ENCODE results near the gene KDM4E. TPM values are rescaled to one million over a fixed set of nuclear protein-coding genes. Genes with fewer than 3 reads are reported as not detected.

KDM4E gene
- total and polyA plus RNA-seq, 10 of the 15 experiments (the other 5 are each of a cell fraction or from before 2014, with no cell fraction given), result not detected

GRCh38 chr11:95057959-95058358 lies 32.9 kb downstream of the KDM4E start:
- ChIA-PET POLR2A (interaction anchor here (4.1 kb wide), 1 partner anchor 9 kb away, joined by 14 read pairs; the partner anchor contains the start of gene SRSF8), SMC1A (ENCODE audit: uncharacterized antibody, unreplicated experiment) (interaction anchor here (0.6 to 3.6 kb wide), 3 partner anchors 10 to 38 kb away, joined by 3 to 32 read pairs (median 3); partner anchors contain the start of gene SRSF8), CTCF (no interaction called here), RAD21 (ENCODE audit: unreplicated experiment) (no interaction called here)
- no peak for DNase-seq (ENCODE audit: low read depth, low spot score)
- Histone ChIP-seq H3K27me3 (replicated peaks in 1 of 2; ENCODE audit: control insufficient read depth in 2 of 2, insufficient read depth in 2 of 2, low read length in 1 of 2) (no peaks in the 10 kb centered on the region; a peak in 1 of 4 replicates), H2AFZ (ENCODE audit: control insufficient read depth, low read depth, low read length) (no peak overlapping the region), H3K27ac (ENCODE audit: control insufficient read depth, insufficient read depth) (no peak overlapping the region), H3K9ac (ENCODE audit: control insufficient read depth, insufficient read depth, low read length) (no peak overlapping the region), H3K4me2 (ENCODE audit: control insufficient read depth, insufficient read depth) (no peak overlapping the region), H3K4me3 (no peak overlapping the region), H3K9me3 (replicated peaks; ENCODE audit: control insufficient read depth, insufficient read depth, low read length) (no peaks in the 10 kb centered on the region), H3K4me1 (ENCODE audit: control insufficient read depth, insufficient read depth, low read length) (peaks cover 5% of the 10 kb centered on the region; the same call in 1 of the 2 replicates), H3K79me2 (ENCODE audit: control insufficient read depth, insufficient read depth, low read length) (no peaks in the 10 kb centered on the region), H3K36me3 (ENCODE audit: control insufficient read depth in 2 of 2, insufficient read depth in 2 of 2, low read length in 1 of 2) (no peaks in the 10 kb centered on the region), H4K20me1 (ENCODE audit: control insufficient read depth, insufficient read depth) (no peaks in the 10 kb centered on the region)
- WGBS (ENCODE audit: insufficient coverage, insufficient replicate concordance, low lambda C conversion rate, missing lambda C conversion rate), result 81% methylated on average over 8 of the region's 8 CpGs
- ATAC-seq, result no peak
- TF ChIP-seq MEF2B (IDR thresholded peaks at IDR 0.05; ENCODE audit: partially characterized antibody, poor library complexity, severe bottlenecking) (no peak), MXI1 (IDR thresholded peaks at IDR 0.05; ENCODE audit: low read depth, low read length) (no peak), SREBF1 (IDR thresholded peaks at IDR 0.05; ENCODE audit: low read length) (no peak), CREM (IDR thresholded peaks at IDR 0.05; ENCODE audit: low read depth) (no peak), FOXM1 (IDR thresholded peaks at IDR 0.05; ENCODE audit: low read depth, low read length) (no peak), PML (IDR thresholded peaks at IDR 0.05; ENCODE audit: low read length) (no peak), ZZZ3 (IDR thresholded peaks at IDR 0.05; ENCODE audit: control insufficient read depth, insufficient read length, low read depth) (no peak), SMC3 (IDR thresholded peaks at IDR 0.05; ENCODE audit: borderline replicate concordance, low read length) (no peak), MTA2 (IDR thresholded peaks at IDR 0.05; ENCODE audit: low read depth) (no peak)
- FAIRE-seq, result no peak
- in situ Hi-C loops (cut with MboI) (no loop called here), intact Hi-C loops (cut with micrococcal nuclease; ENCODE audit: unreplicated experiment) (no loop called here)
- BruUV-seq (replicated peaks), result no TSS peak

DNA sequence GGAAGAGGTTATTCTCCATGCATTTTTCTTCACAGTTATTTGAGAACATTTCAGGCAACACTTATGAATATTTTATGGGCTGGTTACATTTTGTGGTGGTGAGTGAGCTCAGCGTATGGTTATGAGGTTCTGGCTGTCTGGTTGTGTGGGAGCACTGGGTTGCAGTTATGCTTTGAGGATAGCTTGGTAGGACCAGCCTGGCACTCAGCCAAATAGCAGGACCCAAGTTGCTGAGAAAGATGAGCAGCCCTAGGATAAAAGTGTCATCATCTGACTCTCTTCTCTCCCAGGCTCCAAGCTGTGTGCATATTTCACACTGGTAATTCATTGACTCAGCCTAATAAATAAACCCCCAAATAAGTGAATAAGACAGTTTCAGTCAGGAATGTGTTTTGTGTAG lies 33.6 kb downstream of the KDM4E start:
- H3K4me1 ChIP-seq (ENCODE audit: control insufficient read depth, insufficient read depth, low read length), result peaks cover 5% of the 10 kb centered on the region; the same call in 1 of the 2 replicates
- ATAC-seq (no peak), FAIRE-seq (no peak), DNase-seq (ENCODE audit: low read depth, low spot score) (no peak)
- H3K27ac ChIP-seq (ENCODE audit: control insufficient read depth, insufficient read depth), result no peak overlapping the region
- H3K79me2 ChIP-seq (ENCODE audit: control insufficient read depth, insufficient read depth, low read length), result no peaks in the 10 kb centered on the region
- intact Hi-C loops (cut with micrococcal nuclease; ENCODE audit: unreplicated experiment), result no loop called here
- no peaks in the 10 kb centered on the region for H3K36me3 ChIP-seq (ENCODE audit: control insufficient read depth in 2 of 2, insufficient read depth in 2 of 2, low read length in 1 of 2)
- no peak overlapping the region for H3K9ac ChIP-seq (ENCODE audit: control insufficient read depth, insufficient read depth, low read length)
- 90% methylated on average over 1 of the region's 1 CpG for WGBS (ENCODE audit: insufficient coverage, insufficient replicate concordance, low lambda C conversion rate, missing lambda C conversion rate)
- RAD21 ChIA-PET (ENCODE audit: unreplicated experiment), result no interaction called here
- H4K20me1 ChIP-seq (ENCODE audit: control insufficient read depth, insufficient read depth), result no peaks in the 10 kb centered on the region
- in situ Hi-C loops (cut with MboI), result no loop called here
- no peaks in the 10 kb centered on the region for H3K9me3 ChIP-seq (replicated peaks; ENCODE audit: control insufficient read depth, insufficient read depth, low read length)
- CTCF ChIA-PET, result interaction anchor here (1.5 kb wide), 1 partner anchor 10 kb away, joined by 4 read pairs; no protein-coding TSS in a partner anchor
- no peak overlapping the region for H3K4me3 ChIP-seq
- POLR2A ChIA-PET, result interaction anchor here (4.1 kb wide), 1 partner anchor 9 kb away, joined by 14 read pairs; the partner anchor contains the start of gene SRSF8
- no peak overlapping the region for H3K4me2 ChIP-seq (ENCODE audit: control insufficient read depth, insufficient read depth)
- no TSS peak for BruUV-seq (replicated peaks)
- TF ChIP-seq, protein P1, sequence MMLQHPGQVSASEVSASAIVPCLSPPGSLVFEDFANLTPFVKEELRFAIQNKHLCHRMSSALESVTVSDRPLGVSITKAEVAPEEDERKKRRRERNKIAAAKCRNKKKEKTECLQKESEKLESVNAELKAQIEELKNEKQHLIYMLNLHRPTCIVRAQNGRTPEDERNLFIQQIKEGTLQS (IDR thresholded peaks at IDR 0.05; ENCODE audit: borderline replicate concordance, extremely low read depth, low read depth, low read length), result no peak
- TF ChIP-seq SREBF1 (IDR thresholded peaks at IDR 0.05; ENCODE audit: low read length), result no peak
- TF ChIP-seq, protein P2, sequence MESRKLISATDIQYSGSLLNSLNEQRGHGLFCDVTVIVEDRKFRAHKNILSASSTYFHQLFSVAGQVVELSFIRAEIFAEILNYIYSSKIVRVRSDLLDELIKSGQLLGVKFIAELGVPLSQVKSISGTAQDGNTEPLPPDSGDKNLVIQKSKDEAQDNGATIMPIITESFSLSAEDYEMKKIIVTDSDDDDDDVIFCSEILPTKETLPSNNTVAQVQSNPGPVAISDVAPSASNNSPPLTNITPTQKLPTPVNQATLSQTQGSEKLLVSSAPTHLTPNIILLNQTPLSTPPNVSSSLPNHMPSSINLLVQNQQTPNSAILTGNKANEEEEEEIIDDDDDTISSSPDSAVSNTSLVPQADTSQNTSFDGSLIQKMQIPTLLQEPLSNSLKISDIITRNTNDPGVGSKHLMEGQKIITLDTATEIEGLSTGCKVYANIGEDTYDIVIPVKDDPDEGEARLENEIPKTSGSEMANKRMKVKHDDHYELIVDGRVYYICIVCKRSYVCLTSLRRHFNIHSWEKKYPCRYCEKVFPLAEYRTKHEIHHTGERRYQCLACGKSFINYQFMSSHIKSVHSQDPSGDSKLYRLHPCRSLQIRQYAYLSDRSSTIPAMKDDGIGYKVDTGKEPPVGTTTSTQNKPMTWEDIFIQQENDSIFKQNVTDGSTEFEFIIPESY (IDR thresholded peaks at IDR 0.05), result no peak
- no peak for TF ChIP-seq SUPT20H (IDR thresholded peaks at IDR 0.05; ENCODE audit: borderline replicate concordance, control insufficient read depth, low read depth, low read length)
- no peak for TF ChIP-seq MEF2A (IDR thresholded peaks at IDR 0.05; ENCODE audit: insufficient read depth, low read depth, low read length)
- TF ChIP-seq RELA (IDR thresholded peaks at IDR 0.05; ENCODE audit: borderline replicate concordance, partially characterized antibody), result no peak
- H3K27me3 ChIP-seq (replicated peaks in 1 of 2; ENCODE audit: control insufficient read depth in 2 of 2, insufficient read depth in 2 of 2, low read length in 1 of 2), result no peaks in the 10 kb centered on the region; a peak in 1 of 4 replicates
- SMC1A ChIA-PET (ENCODE audit: uncharacterized antibody, unreplicated experiment), result interaction anchor here (0.6 kb wide), 1 partner anchor 37 kb away, joined by 3 read pairs; no protein-coding TSS in a partner anchor
- no peak overlapping the region for H2AFZ ChIP-seq (ENCODE audit: control insufficient read depth, low read depth, low read length)

Measured in GM12878 (cell line).